Activated effector memory CD4-positive, alpha-beta T cell treated with Interleukin-2 at 50 U/mL for 16 hours (primary cell): ENCODE results near the gene ARMC8.

ENCODE experiments used
- DNase-seq: peaks from one replicate; pipeline ENCODE4 v3.0.0-alpha.2; 2020

Gene ARMC8

DNA sequence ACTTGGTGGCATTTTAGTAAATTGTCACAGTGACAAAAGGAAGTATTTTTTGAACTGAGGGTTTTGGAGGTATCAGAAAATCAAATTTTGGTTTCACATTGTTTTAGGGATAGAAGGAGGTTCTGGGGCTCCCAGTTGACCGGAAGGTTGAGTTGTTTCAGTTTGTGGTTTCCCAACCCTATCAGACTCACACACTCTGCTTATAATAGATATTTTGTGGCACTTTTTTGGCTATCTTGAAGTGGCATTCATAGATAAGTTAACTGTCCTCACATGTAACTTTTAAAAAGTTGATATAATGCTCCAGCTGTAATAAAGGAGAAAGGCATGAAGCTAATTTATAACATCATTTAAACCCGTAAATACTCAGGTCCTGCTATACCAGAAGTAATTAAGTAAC lies 12.8 kb downstream of the ARMC8 start:
- no peak for DNase-seq

DNA sequence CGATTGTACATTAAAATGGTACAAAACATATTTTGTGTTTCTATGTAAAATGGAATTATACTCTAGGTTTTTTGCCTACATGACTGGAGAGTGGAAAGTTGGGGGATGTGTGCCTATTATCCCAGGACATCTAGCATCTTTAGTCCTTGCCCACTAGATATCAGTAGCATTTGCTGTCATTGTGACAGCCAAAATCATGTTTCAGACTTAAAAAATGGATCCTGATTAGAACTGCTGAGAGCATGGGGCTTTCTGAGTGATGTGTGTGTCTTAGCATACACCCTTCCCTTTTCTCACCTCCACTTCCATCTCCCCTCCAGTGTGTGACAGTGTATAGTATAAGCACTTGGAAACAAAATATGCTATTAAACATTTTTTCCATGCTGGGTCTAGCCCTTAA lies 13.3 kb downstream of the ARMC8 start:
- no peak for DNase-seq

DNA sequence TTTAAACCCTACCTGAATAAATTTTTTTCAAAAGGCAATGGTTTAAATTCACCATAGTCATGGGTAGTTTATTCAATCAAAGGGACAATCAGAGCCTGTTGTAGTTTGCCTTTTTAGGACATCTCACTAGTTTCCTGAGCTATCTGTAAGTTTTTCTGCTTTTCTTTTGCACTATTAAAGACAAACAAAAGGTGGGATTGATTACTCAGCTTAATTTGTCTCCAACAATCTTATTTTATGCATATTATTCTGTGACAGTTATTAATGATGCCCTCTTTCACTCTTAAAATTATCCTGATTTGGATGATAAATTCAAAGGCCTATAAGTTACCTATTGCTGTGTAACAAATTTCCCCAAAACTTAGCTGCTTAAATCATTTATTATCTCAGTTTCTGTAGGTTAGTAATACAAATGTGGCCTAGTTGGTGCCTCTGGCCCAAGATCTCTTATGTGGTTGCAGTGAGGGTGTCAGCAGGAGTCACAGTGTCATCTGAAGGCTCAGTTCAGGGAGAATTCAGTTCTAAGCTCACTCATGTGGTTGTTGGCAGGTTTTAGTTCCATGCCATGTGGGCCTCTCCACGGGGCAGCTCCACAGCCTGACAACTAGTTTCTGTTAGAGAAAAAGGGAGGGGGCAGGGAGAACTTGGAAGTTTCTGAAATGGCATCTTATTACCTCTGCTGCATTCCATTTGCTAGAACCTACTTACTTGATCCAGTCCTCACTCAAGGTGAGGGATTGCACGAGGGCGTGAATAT lies 16.0 kb downstream of the ARMC8 start:
- no peak for DNase-seq

DNA sequence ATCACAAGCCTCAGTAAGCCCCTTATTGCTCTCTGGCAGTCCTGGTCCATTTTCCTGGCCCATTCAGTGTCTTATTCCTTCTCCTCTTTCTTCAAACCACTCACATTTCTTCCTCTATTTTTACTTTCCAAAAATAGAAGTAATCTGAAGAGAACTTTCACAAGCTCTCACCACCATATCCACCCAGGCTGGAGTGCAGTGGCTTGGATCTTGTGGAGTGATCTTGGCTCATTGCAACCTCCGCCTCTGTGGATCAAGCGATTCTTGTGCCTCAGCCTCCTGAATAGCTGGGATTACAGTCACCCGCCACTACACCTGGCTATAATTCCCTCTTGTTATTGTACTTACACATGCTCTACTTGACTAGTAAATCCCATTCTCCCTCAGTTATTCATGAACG lies 16.8 kb downstream of the ARMC8 start:
- no peak for DNase-seq

DNA sequence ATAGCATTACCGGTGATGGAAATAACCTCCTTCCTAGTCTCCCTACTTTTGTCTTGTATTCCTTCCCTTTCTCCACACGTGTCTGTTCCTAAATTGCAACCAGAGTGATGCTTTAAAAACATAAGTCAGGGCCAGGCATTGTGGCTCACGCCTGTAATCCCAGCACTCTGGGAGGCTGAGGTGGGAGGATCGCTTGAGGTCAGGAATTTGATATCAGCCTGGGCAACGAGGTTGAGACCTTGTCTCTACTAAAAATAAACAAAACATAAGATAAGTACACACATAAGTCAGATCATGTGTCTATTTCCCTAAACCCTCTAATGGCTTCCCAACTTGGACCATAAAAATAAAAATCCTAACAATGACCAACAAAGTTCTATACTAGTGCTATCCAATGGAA lies 18.4 kb downstream of the ARMC8 start:
- no peak for DNase-seq

DNA sequence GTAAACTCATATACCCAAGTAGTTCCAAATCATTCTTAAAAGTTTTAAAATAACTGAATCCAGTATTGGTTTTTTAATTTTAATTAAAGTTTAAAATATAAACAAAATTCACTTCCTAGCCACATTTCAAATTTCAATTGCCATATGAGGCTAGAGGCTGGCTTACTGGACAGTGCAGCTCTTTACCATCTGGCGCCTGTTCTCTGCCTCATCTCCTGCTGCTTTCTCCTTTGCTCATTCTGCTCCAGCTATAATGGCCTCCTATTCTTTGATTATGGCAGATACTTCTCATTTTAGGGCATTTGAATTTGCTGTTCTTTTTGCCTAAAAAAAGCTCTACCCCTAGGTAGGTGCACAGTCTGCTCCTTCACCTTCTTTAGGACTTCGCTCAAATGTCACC lies 19.1 kb downstream of the ARMC8 start:
- no peak for DNase-seq

DNA sequence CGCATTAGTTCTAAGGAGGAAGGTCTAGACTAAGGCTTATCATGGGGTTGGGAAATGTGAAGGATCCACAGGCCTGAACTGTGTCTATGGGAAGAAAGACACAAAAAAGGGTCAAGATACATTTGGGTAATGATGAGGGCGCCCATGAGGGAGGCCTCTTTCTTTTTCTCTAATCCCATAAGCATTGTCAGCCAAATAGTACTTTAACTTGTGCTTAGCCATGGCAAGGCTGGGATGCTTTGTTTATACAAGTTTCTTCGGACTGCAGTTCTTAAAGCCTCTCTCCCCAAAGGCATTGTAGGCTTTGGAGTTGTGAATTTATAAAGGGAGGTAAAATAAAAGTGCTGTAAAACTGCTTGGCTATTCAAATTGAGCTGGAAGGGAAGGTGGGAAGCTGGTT lies 23.4 kb downstream of the ARMC8 start:
- DNase-seq = no peak

DNA sequence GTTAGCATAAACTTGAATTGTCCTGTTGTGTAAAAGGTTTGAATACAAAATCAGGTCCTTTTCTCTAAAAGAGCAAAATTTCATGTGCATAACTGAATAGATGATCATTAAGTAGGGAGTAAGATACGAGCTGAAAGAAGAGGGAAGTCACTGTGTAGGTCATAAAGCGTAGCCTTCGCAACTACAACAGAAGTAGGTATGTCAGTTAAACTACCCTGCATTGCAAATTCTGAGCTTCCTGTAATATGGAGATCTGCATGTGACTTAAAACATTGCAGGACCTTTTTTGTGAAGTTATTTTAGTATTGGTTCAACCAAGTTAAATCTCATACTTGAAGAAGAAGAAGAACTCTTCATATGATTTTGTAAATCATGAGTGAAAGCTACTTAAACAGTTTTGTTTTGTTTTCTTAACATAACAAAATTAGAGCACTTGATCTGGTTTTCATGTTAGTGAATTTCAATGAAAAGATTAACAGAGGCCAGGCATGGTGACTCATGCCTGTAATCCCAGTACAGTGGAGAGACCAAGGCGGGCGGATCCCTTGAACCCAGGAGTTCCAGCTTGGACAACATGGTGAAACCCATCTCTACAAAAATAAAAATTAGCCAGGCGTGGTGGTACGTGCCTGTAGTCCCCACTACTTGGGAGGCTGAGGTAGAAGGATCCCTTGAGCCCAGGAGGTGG lies 26.4 kb downstream of the ARMC8 start:
- DNase-seq = no peak

DNA sequence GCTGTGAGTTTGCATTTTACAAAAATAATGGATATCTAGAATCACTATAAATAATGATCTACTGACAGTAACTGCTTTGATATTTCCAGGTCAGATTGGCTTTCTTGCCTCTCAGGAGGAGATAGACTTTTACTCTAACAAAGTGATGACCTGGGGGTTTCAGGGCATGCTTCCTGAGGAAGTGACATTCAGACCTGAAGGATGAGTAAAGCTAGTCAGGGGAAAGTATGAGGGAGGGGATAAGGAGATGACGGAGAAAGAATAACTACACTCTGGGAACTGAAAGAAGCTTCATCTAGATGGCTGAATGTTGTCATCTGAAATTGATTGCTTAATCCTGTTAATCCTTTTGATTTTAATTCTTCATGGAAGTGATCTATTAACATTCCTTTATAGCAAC lies 32.2 kb downstream of the ARMC8 start:
- no peak for DNase-seq

DNA sequence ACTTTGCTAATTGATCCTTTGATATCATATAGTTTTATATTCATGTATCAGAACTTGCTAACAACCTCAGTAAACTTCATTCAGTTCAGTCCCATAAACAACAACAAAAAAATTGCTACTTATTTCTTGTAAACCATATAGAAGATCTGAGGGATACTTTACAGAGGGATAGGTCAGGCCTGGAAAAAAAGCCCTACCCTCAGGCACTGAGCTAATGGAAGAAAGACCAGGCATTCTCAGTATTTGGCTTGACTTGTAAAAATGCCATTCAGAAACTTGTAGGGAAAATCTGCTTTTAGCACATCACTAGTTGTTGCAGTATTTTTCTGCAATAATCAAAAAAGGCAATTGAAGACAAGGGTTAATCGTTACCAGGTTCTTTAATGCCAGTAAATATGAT lies 33.1 kb downstream of the ARMC8 start:
- DNase-seq = no peak

DNA sequence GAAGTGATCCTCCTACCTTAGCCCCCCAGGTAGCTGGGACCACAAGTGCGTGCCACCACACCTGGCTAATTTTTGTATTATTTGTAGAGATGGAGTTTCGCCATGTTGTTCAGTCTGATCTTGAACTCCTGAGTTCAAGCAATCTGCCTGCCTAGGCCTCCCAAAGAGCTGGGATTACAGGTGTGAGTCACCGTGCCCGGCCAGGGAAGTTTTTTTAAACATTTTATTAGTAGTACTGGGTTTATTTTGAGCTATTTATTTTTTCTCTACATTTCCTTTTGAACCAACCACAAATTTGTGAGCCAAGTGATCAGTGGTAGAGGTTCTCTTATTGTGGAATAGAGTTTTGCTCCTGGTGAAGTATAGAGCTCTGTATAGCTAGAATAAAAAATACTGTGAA lies 33.7 kb downstream of the ARMC8 start:
- DNase-seq = no peak

DNA sequence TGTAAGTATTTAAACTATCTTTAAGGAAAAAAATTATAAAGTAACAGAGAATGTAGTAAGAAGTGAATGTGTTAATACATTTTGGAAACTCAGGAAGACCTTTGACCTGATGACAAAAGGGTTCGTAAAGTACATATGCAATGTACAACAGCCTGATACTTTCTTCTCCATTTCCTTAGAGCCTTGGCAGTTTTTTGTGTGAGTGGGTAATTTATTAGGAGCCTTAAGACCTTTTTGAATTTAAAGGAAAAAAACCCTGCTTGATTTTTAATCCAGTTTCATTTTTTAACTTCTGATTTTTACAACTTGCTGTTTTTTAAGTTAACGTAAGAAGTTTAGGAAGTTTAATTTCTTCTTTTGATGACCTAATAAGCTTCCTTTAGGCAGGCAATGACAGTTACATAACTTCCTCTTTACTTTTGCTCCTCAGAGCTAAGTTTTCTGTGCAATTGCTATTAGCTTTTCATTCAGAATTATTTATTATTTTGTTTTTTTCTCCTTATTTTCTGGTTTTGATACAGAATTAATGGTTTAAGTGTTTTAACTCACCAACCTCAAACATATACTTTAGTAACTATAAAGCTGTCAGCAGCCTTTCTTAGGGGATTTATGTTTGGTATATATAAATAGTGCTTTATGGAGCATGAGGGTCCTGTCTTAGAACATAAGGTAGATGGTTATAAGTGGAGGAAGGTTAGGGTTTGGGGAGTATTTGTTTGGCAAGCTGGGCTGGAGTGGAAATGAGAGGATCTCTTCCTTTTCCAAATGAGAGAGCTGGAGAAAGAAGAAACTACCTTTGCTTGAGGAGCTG lies 35.2 kb downstream of the ARMC8 start:
- DNase-seq = no peak

DNA sequence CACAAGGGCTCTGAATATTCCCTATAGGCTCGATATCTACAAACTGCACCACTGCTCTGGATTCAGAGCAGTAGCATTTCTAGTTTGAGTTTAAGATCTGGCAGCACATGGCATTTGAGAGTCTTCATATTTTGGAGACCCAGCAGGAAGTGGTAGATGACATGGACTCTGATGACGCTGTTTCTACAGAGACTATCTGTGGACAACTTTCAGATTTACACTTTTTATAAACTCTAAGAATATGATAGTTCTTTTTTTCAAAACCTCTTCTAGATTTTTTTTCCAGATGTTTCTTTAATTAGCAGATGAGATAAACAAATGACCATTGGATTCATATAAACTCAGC lies 35.8 kb downstream of the ARMC8 start:
- DNase-seq = no peak

DNA sequence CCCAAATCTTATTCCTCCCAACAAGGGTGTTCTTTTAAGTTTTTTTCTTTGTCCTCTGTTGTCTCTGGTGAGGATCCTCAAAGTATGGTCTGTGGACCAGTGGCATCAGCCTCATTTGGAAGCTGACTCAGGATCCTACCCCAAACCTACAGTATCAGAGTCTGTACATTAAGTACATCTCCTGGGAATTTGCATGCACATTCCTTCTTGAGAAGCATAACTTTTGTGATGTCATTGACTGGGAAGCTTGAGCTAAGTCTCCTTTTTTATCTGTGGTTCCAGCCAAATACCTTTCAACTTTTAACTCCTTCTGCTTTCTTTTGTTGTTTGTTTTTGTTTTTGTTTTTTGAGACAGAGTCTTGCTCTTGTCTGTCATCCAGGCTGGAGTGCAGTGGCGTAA lies 40.5 kb downstream of the ARMC8 start:
- no peak for DNase-seq

DNA sequence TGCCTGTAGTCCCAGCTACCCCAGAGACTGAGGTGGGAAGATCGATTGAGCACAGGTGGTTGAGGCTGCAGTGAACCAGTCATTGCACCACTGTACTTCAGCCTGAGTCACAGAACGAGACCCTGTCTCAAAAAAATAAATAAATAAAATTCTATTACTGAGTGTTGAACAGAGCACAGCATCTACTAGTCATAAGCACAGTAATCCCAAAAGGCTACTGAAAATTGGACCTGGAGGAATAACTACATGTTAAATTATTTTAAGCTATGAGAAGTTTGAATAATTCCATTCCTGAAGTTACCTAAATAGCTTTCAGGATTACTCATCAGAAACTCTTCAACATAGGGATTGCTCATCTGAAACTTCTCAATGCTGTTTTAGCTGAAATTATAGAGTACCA lies 43.4 kb downstream of the ARMC8 start:
- no peak for DNase-seq

DNA sequence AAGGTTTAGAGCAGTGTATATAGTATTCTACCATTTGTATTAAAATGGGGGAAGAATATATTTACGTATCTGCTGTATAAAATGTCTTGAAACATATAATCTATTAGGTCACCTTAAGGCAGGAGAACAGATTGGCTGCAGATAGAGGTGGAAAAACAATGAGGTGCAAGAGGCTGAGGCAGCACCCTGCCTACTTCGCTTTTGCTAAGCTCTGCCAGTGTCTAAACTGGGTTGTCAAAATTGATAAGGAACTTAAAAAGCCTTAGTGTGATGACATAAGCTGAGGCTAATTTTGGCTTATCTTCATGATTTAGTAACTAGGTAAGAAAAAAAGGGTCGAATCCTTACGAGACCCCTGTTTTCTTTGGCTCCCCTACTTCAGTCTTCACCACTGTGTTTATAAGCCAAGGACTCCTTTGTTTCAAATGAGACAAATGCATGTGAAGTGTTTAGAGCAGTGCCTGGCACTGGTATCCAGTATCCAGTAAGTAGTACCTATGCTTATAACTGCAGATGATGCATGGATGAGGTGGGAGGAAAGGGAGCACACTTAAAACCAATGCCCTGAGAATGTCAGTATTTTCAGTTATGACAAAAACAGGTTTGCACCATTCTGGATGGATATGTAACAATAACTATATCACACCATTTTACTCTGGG lies 45.7 kb downstream of the ARMC8 start:
- DNase-seq = no peak

DNA sequence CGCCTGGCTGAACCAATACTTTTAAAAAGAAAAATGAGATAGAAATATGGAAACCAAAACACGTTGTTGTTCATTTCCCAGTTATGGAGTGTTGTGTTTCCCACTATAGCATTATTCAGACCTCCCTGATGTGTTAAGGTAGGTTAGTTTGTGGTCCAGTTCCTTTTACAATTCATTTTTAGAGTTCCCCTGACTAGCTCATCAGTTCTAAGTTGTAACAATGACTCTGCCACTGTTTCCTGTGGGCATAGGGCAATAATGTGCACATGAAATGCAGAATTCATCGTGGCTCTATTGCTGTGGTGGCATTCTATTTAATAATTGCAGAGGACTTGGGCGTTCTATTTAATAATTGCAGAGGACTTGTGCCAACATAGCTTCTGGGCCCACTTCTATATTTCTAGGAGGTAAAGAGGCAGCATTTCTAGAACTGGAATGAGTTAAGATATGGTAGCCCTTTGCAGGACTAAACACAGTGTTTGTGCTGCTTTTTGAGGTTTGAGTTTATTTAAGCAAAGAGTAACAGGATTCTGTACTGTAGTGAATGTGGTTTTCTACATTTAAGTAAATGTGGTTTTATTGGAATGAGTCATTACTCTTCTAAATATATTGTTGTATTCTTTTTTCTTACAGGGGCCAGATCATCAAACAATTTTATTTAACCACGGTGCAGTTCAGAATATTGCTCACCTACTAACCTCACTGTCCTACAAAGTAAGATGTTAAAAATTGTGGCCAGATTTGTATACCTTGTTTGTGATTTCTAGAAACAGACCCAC lies 47.5 kb downstream of the ARMC8 start:
- DNase-seq = no peak

DNA sequence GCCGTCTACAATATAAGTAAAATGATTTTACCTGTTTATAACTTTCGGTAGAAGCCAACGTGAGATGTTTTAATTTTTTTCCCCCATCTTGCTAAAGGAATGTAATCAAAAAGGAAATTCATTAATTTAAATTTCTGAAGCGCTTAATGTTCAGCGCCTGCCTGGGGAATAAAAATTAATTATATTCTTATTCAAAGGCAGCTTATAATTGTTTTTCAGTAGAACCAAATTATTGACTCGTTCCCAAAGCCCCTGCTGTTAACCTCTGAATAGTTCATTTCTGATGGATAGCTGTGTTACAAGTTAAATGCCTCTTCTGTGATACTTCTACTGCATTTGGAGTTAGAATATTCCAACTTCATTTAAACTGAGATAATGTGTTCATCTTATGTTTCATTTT lies 51.6 kb downstream of the ARMC8 start:
- DNase-seq = no peak

DNA sequence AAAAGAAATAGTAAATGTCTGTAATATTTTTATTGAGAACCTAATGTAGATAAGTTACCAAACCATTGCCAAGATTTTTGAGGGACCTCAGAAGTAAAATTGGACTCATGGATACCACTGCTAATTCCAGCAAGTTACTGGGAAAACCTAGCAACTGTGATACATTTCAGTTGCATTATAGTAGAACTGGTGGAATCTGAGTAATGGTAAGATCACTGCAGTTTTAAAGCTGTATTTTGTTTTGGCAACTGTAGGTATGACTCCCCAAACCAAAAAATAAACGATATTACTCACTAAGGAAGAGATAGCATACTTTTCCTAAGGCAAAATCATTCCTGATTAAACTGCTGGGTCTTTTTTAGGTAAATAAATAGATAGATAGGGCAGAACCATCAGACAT lies 54.0 kb downstream of the ARMC8 start:
- no peak for DNase-seq

DNA sequence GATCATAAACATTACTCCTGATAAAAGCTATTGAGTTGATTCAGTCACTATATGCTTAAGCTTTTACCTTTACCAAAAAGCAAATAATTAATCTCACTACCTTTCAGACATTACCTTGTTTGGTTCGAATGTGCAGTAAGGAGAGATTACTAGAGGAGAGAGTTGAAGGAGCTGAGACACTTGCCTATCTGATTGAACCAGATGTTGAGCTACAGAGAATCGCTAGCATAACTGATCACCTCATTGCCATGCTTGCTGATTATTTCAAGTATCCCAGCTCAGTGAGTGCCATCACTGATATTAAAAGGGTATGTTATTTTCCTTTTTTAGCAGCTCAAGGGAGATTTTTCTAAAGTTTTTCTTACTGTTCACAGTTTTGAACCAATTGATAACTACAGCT lies 54.6 kb downstream of the ARMC8 start:
- DNase-seq = no peak

DNA sequence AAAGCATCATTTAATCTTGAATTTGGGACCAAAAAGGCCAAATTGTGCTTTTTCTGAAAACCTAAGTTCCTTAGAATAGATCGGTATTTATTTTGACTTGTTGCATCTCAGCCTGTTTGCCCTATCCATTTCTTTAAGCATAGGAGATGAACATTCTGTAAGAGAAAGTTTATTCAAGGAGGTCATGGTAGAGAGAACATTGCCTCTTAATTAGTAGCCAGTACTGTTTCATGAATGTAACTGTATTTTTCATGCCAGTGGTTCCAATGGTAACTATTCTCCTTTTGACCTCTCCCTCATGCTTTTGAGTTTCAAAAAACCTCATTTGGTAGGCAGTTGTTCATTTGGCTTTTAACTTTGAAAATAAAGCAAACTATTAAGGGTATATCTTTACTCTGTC lies 55.4 kb downstream of the ARMC8 start:
- DNase-seq = no peak

DNA sequence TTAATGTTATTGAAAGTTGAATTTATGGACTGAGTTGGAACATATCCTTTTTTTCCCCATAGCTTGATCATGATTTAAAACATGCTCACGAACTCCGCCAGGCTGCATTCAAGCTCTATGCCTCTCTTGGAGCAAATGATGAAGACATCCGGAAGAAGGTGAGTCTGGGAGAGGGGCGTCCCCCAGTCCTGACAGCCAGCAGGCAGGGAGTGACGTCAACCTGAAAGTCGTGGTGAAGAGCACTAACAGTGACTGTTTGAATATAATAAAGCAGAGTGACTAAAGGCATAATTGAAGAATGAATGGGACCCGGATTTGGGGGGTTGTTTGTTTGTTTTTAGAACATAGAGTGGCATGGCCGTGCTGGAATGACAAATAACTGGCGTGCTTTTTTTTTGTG lies 57.9 kb downstream of the ARMC8 start:
- DNase-seq = no peak

DNA sequence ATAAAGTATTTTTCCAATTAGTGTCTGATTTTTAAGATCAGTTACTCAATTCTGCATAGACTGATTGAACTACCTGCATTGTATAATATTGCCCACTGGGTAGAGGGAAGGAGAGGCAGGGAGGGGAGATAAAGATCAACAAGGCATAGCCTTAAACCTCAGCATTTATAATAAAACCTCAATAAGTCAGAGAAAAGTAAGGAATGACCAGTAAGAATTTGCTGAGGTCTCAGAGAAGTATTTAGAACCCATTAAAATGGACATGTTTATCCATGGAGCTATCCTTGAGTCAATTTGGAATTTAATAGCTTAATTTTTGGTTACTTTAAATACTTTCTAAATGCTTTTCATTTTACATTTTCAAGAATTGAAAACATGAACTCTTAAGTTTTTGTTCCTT lies 62.5 kb downstream of the ARMC8 start:
- no peak for DNase-seq
